Measurements from ENCODE around the gene PCGF1. TPM values are rescaled to one million over a fixed set of nuclear protein-coding genes. Genes with fewer than 3 reads are reported as not detected.
"Not testable (repeated sequence)": the region's sequence is repeated elsewhere in the genome, so short reads cannot be mapped to it uniquely, and the experiment has no call there.

The PCGF1 gene
- total RNA-seq, 1 experiment from 2014 or later = 29.4 TPM

GRCh38 chr2:74472945-74473258 lies 34.6 kb downstream of the PCGF1 start:
- DNase-seq (ENCODE audit: low read depth) = no peak

- peak; percentile 93 for DNase-seq (ENCODE audit: low read depth)
Observed at GRCh38 chr2:74472086-74472944, 35.2 kb downstream of the PCGF1 start, which contains the start of gene MRPL53. Gene MRPL53 (minus strand): TSS chr2:74472680. CDS start chr2:74472660, 20 bp downstream.

- DNase-seq (ENCODE audit: low read depth) = no peak
Observed at GRCh38 chr2:74471332-74472065, 36.0 kb downstream of the PCGF1 start.

- not testable (repeated sequence) for DNase-seq (ENCODE audit: low read depth)
Observed at GRCh38 chr2:74470742-74471141, 36.8 kb downstream of the PCGF1 start.

GRCh38 chr2:74464406-74464805 lies 43.1 kb downstream of the PCGF1 start:
- DNase-seq (ENCODE audit: low read depth) = no peak

GRCh38 chr2:74462786-74463105 lies 44.7 kb downstream of the PCGF1 start:
- no peak for DNase-seq (ENCODE audit: low read depth)

- no peak for DNase-seq (ENCODE audit: low read depth)
Observed at GRCh38 chr2:74462054-74462785, 45.3 kb downstream of the PCGF1 start.

- no peak for DNase-seq (ENCODE audit: low read depth)
Observed at GRCh38 chr2:74461187-74462053, 46.1 kb downstream of the PCGF1 start.

- DNase-seq (ENCODE audit: low read depth) = not testable (repeated sequence)
Observed at GRCh38 chr2:74460187-74460586, 47.3 kb downstream of the PCGF1 start.

- not testable (repeated sequence) for DNase-seq (ENCODE audit: low read depth)
Observed at GRCh38 chr2:74459503-74460118, 47.9 kb downstream of the PCGF1 start.

- DNase-seq (ENCODE audit: low read depth) = no peak
Observed at GRCh38 chr2:74458938-74459363, 48.5 kb downstream of the PCGF1 start.

GRCh38 chr2:74458132-74458937 lies 49.2 kb downstream of the PCGF1 start, which contains the start of gene WBP1:
Gene WBP1 (plus strand): TSS chr2:74458438. CDS start chr2:74458603, 165 bp downstream.
- peak; percentile 100 for DNase-seq (ENCODE audit: low read depth)

- no peak for DNase-seq (ENCODE audit: low read depth)
Observed at GRCh38 chr2:74457549-74458131, 49.9 kb downstream of the PCGF1 start.

- DNase-seq (ENCODE audit: low read depth) = no peak
Observed at GRCh38 chr2:74457129-74457548, 50.4 kb downstream of the PCGF1 start.

Other genes with a start within 250 kb of the PCGF1 start
- gene SLC4A5, start 164.3 kb downstream of the PCGF1 start, total RNA-seq (2014; rRNA removed) = 0.11 TPM in 1 of 2 replicates, not detected in the other
- gene DCTN1, start 127.4 kb downstream of the PCGF1 start, total RNA-seq (2014; rRNA removed) = 117 and 126 TPM in 2 replicates
- 0.63 and 1.5 TPM in 2 replicates for gene C2orf81, start 86.1 kb downstream of the PCGF1 start, total RNA-seq (2014; rRNA removed)
- gene WDR54, start 86.0 kb downstream of the PCGF1 start, total RNA-seq (2014; rRNA removed) = 40.0 and 55.8 TPM in 2 replicates
- gene RTKN, start 65.8 kb downstream of the PCGF1 start, total RNA-seq (2014; rRNA removed) = 36.2 and 51.4 TPM in 2 replicates
- gene INO80B, start 52.6 kb downstream of the PCGF1 start, total RNA-seq (2014; rRNA removed) = 5.6 and 23.2 TPM in 2 replicates
- gene WBP1, start 49.3 kb downstream of the PCGF1 start, total RNA-seq (2014; rRNA removed) = 58.6 and 65.4 TPM in 2 replicates
- gene MOGS, start 42.3 kb downstream of the PCGF1 start, total RNA-seq (2014; rRNA removed) = 40.8 and 41.6 TPM in 2 replicates
- 23.7 and 26.7 TPM in 2 replicates for gene MRPL53, start 35.0 kb downstream of the PCGF1 start, total RNA-seq (2014; rRNA removed)
- 13.1 and 13.7 TPM in 2 replicates for gene CCDC142, start 24.7 kb downstream of the PCGF1 start, total RNA-seq (2014; rRNA removed)
- gene TTC31, start 24.6 kb downstream of the PCGF1 start, total RNA-seq (2014; rRNA removed) = 22.4 and 24.2 TPM in 2 replicates
- gene LBX2, start 8.1 kb downstream of the PCGF1 start, total RNA-seq (2014; rRNA removed) = 1.2 and 1.6 TPM in 2 replicates
- 0.46 and 1.1 TPM in 2 replicates for gene TLX2, start 6.8 kb upstream of the PCGF1 start, total RNA-seq (2014; rRNA removed)
- not detected in 2 replicates for gene DQX1, start 18.5 kb upstream of the PCGF1 start, total RNA-seq (2014; rRNA removed)
- gene AUP1, start 22.0 kb upstream of the PCGF1 start, total RNA-seq (2014; rRNA removed) = 140 TPM in 2 replicates
- gene HTRA2, start 22.2 kb upstream of the PCGF1 start, total RNA-seq (2014; rRNA removed) = 40.9 and 43.2 TPM in 2 replicates
- 9.9 and 11.7 TPM in 2 replicates for gene LOXL3, start 46.2 kb upstream of the PCGF1 start, total RNA-seq (2014; rRNA removed)
- gene DOK1, start 47.0 kb upstream of the PCGF1 start, total RNA-seq (2014; rRNA removed) = 25.1 and 33.5 TPM in 2 replicates
- 0.06 TPM in 1 of 2 replicates, not detected in the other for gene M1AP, start 140.6 kb upstream of the PCGF1 start, total RNA-seq (2014; rRNA removed)
- gene SEMA4F, start 146.6 kb upstream of the PCGF1 start, total RNA-seq (2014; rRNA removed) = 8.8 and 11.3 TPM in 2 replicates

All from LHCN-M2 (cell line).